Activated T-cell treated with anti-CD3 and anti-CD28 coated beads for 24 hours (primary cell): ENCODE data around the gene MCOLN2.
"Not testable (repeated sequence)": the region's sequence is repeated elsewhere in the genome, so short reads cannot be mapped to it uniquely, and the experiment has no call there.

ENCODE experiments used
- DNase-seq: peaks from one replicate; pipeline ENCODE4 v3.0.0-alpha.2; 2020; ENCODE audit warnings: low read depth

Gene MCOLN2

GRCh38 chr1:84941843-84942242 lies 55.1 kb downstream of the MCOLN2 start:
- DNase-seq, result no peak

GRCh38 chr1:84940481-84940880 lies 56.4 kb downstream of the MCOLN2 start:
- DNase-seq, result no peak

DNA sequence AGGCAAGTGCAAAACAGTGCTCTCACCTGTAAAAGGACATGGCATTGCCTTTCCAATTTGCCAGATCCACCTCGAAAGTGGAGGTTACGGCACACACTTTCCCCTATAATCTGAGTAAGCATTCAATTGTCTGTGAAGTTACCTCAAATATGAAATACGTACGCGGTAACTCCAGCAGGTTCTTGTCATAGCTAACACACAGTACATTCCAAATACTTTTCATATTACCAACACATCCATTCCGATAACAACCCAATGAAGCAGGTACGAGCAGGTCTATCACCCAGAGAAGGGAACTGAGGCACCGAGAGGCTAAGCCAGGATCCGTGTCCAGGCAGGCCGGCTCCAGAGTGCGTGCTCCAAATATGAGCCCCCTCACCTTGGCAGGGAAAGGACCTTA lies 57.2 kb downstream of the MCOLN2 start:
- DNase-seq, result no peak

- DNase-seq, result no peak
Observed at GRCh38 chr1:84939151-84939550, 57.8 kb downstream of the MCOLN2 start.

- DNase-seq, result peak; percentile 11
Observed at GRCh38 chr1:84936116-84936810, 60.6 kb downstream of the MCOLN2 start.

DNA sequence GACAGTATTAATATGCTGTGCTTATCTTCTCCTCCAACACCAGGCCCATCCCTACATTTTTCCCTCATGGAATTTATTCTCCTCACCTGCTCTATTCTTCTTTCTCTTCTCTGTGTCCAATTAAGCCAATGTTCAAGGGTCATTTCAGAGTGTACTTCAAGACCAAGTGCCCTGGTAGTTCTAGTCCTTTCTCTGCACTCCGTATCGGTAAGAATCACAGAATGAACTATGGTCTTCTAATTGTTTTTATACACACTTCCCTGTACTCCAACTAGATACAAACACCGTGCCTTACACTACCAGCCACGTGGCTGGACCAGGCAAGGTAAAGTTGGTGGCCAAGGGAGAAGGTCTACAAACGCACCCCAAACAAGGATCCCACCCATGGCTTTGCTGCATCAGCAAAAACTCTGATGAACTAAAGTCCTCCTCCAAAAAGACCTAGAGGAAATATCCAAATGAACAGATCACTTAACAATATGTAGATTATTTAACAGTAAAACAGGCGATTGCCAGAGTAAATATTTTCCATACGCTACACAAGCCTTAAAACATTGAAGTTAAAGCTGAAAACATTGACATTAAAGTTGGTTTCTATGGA lies 63.8 kb downstream of the MCOLN2 start:
- DNase-seq, result no peak

GRCh38 chr1:84930831-84931230 lies 66.1 kb downstream of the MCOLN2 start:
- DNase-seq, result no peak

- no peak for DNase-seq
Observed at GRCh38 chr1:84930329-84930728, 66.6 kb downstream of the MCOLN2 start.

- no peak for DNase-seq
Observed at GRCh38 chr1:84929581-84929980, 67.3 kb downstream of the MCOLN2 start.

DNA sequence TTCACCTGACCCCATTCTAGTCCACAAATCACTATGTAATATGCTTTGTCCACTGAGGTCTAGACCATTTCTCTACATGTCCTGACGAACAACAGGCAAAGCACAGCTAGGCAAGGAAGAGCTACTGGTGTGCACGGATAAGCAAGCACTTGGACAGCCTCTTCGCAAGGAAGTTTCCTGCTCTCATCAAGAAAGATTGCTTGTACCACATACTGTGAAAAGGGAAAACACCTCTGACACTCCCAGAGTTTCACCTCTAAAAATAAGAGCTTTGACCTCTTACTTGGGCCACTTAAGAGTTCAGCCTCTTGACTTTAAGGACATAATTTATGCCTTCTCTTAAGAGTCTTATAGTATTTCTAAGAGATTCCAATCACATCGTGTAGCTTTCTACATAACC lies 67.9 kb downstream of the MCOLN2 start:
- no peak for DNase-seq

DNA sequence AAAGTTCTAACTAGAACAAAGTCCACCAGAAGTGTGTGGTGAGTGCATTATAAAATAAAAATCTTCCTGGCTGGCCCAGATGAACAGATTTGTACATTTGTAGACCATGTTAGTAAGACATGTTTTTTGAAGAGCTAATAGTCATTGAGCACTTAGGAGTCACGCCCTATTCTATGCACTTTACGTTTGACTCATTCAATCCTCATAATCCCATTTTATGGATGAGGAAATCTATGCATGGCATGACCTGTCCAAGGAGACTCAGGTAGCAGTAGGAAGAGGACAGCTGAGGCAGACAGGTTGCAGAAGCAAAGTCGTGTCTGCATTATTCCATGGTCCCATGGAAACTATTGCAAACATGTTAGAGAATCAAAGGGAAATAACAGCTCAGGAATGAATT lies 73.6 kb downstream of the MCOLN2 start:
- DNase-seq, result no peak

- DNase-seq, result no peak
Observed at GRCh38 chr1:84920159-84920558, 76.8 kb downstream of the MCOLN2 start.

DNA sequence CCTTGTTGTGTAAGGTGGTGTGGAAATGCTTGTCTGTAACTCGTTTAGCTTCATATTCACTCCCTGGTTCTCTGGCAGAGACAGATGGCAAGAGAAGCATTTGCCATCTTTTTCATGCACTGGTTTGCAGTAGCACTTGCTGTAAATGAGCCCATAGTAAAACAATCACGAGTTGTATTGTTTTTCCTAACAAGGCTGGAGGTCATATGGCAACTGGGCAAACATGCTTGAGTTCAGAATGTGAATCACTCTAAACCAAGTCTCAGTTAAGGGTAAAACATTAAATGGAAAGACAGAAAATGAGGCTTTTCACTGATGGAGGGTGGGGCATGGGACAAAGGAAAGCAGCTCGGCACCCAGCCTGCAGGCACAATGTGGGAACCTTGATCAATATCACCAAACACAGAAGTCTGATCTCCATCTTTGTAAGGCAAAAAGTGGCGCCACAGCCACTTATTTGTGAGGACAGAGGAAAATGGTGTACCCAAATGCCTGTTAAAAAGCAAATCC lies 77.4 kb downstream of the MCOLN2 start:
- DNase-seq, result no peak

DNA sequence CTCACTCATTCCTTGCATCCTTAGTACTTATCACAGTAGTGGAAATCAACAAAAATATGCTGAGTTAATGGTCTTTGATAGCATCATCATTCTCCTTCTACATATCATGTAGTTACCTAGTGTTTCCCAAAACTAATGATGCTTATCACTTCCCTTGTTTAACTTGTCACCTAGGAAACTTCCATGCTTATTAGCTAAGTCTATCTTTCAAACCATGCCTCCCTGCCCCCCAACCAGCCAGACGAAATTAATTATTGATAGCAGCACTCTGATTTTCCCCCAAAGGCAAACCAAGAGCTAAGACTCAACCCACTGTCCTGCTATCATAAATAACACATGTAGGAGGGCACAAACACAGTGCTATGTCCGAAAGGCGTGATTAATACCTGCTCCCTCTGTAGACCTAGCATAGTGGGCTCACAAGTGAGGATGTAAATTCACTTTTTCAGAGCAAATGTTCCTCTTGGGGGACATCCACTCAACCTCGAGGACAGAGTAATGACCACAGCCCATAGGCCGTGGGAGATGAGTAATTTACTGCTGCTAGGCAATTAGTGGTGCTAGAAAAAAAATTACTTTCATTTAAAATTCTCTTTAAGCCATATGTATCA lies 78.1 kb downstream of the MCOLN2 start:
- no peak for DNase-seq

DNA sequence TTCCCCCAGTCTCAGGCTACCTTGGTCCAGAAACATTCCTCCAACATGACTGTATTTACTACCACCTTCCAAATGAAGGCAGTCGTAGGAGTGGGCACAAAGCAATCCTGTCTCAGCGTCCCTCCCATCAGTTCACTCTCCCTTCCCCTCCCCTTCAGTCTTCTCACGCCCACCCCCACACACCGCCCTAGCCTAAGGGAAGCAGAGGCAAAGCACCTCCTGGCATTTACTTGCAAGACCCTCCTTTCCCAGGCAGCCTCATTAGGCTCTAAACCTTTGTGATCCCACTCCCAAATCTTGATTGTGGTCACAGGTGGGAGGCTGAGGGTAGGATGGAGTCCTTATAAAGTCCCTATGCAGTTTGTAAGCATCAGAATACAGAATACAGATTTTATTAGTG lies 80.0 kb downstream of the MCOLN2 start:
- no peak for DNase-seq

DNA sequence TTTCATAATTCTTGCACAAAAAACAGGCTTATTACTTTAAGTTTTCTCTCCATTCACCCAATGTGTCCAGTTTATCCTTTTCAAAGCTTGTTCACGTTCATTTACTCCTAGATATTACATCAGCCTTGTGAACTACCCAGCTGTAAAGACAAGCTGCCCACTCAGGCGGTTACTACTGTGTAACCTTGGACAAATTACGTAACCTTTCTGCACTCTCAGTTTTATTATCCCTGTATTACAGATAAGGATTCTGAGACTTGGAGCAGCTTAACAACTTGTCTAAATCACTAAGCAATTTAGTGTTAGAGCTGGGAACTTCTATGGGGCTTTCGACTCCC lies 83.4 kb downstream of the MCOLN2 start:
- DNase-seq, result no peak

- DNase-seq, result no peak
Observed at GRCh38 chr1:84912726-84913554, 84.0 kb downstream of the MCOLN2 start.

DNA sequence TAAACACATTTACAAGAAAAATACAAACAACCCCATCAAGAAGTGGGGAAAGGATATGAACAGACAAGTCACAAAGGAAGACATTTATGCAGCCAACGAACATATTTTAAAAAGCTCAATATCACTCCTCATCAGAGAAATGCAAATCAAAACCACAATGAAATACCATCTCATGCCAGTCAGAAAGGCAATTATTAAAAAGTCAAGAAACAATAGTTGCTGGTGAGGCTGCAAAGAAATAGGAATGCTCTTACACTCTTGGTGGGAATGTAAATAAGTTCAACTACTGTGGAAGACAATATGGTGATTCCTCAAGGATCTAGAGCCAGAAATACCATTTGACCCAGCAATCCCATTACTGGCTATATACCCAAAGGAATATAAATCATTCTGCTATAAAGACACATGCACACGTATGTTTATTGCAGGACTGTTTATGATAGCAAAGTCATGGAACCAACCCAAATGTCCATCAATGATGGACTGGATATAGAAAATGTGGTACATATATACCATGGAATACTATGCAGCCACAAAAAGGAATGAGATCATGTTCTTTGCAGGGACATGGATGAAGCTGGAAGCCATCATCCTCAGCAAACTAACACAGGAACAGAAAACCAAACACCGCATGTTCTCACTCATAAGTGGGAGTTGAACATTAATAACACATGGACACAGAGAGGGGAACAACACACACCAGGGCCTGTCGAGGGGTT lies 88.0 kb downstream of the MCOLN2 start:
- not testable (repeated sequence) for DNase-seq

- no peak for DNase-seq
Observed at GRCh38 chr1:84907095-84907827, 89.7 kb downstream of the MCOLN2 start.

GRCh38 chr1:84902727-84903126 lies 94.2 kb downstream of the MCOLN2 start:
- not testable (repeated sequence) for DNase-seq

- no peak for DNase-seq
Observed at GRCh38 chr1:84899969-84900368, 96.9 kb downstream of the MCOLN2 start.
